HEK293 (cell line): ENCODE results near the gene CRIM1.

Source experiments
- CTCF ChIA-PET: fragments of 350-600 bp; formaldehyde crosslinking; extraction: SDS; loops from one replicate; lab custom pipeline; 2021; ENCODE audit warnings: antibody characterized with exemption; lab: Yijun Ruan, JAX
- POLR2A ChIA-PET: fragments of 300-600 bp; formaldehyde crosslinking; extraction: SDS; loops from one replicate; lab custom pipeline; 2020; ENCODE audit warnings: antibody characterized with exemption, inconsistent platforms; lab: Yijun Ruan, JAX
- H3K27ac ChIP-seq: fragments of 200-500 bp; sonication (Bioruptor generic); 2 replicates; pipeline ENCODE4 v1.5.1; 2014; ENCODE audit warnings: low read depth, low read length, control low read depth, inconsistent platforms; ENCODE audit errors: extremely low read depth
- H3K36me3 ChIP-seq, 2 experiments: fragments of 200-500 bp in 1 of 2; sonication (Bioruptor generic) in 1 of 2; 1 replicate in 1 of 2; 2 replicates in 1 of 2; pipeline ENCODE4 v1.5.1; 2014 to 2017; ENCODE audit warnings: inconsistent platforms in 2 of 2, low read length in 2 of 2; ENCODE audit not compliant: control insufficient read depth in 2 of 2, insufficient read depth in 1 of 2
- H3K4me1 ChIP-seq: fragments of 200-500 bp; sonication (Bioruptor generic); 2 replicates; pipeline ENCODE4 v1.5.1; 2014; ENCODE audit warnings: mild to moderate bottlenecking, low read length, inconsistent platforms; ENCODE audit not compliant: control insufficient read depth, insufficient read depth
- H3K4me3 ChIP-seq: 2 replicates; pipeline ENCODE4 v1.5.1; 2011; ENCODE audit warnings: low read depth, mild to moderate bottlenecking, control low read depth, low read length, moderate library complexity
- H3K9me3 ChIP-seq: fragments of 200-500 bp; sonication (Bioruptor generic); 2 replicates; pipeline ENCODE4 v1.5.1; 2014; ENCODE audit warnings: low read depth, low read length, inconsistent platforms; ENCODE audit not compliant: control insufficient read depth, insufficient read depth
- PRDM6 ChIP-seq: fragments of 450-650 bp; formaldehyde crosslinking; IDR thresholded peaks from 2 replicates; pipeline ENCODE4 v1.5.1; 2017; ENCODE audit warnings: missing biosample characterization, missing genetic modification characterization
- ZNF114 ChIP-seq: fragments of 450-650 bp; formaldehyde crosslinking; IDR thresholded peaks from 2 replicates; pipeline ENCODE4 v1.5.0; 2017; ENCODE audit warnings: missing biosample characterization, missing genetic modification characterization
- ZNF211 ChIP-seq: fragments of 450-650 bp; formaldehyde crosslinking; IDR thresholded peaks from 2 replicates; pipeline ENCODE4 v1.5.1; 2016; ENCODE audit warnings: low read depth, missing biosample characterization, missing genetic modification characterization
- ZNF223 ChIP-seq: fragments of 450-650 bp; formaldehyde crosslinking; IDR thresholded peaks from 2 replicates; pipeline ENCODE4 v1.5.1; 2016; ENCODE audit warnings: missing biosample characterization, missing genetic modification characterization
- ZNF292 ChIP-seq: fragments of 450-650 bp; formaldehyde crosslinking; IDR thresholded peaks from 2 replicates; pipeline ENCODE4 v1.5.1; 2016; ENCODE audit warnings: low read depth, missing biosample characterization, missing genetic modification characterization, borderline replicate concordance
- ZNF302 ChIP-seq: fragments of 450-650 bp; formaldehyde crosslinking; IDR thresholded peaks from 2 replicates; pipeline ENCODE4 v1.5.1; 2016; ENCODE audit warnings: missing biosample characterization, missing genetic modification characterization, low read depth
- ZNF513 ChIP-seq: fragments of 450-650 bp; IDR thresholded peaks from 2 replicates; pipeline ENCODE4 v1.5.1; 2018; ENCODE audit warnings: missing biosample characterization, missing genetic modification characterization
- ZNF518A ChIP-seq: fragments of 450-650 bp; formaldehyde crosslinking; conservative IDR thresholded peaks from 2 replicates; pipeline ENCODE4 v1.5.1; 2016; ENCODE audit warnings: low read depth, missing biosample characterization, missing genetic modification characterization
- ZNF596 ChIP-seq: fragments of 450-650 bp; IDR thresholded peaks from 2 replicates; pipeline ENCODE4 v1.5.0; 2018; ENCODE audit warnings: missing biosample characterization, mild to moderate bottlenecking, missing genetic modification characterization, moderate library complexity
- ZNF654 ChIP-seq: fragments of 450-650 bp; formaldehyde crosslinking; IDR thresholded peaks from 2 replicates; pipeline ENCODE4 v1.5.1; 2016; ENCODE audit warnings: low read depth, missing biosample characterization, missing genetic modification characterization
- TF ChIP-seq, protein P1 (sequence below): fragments of 450-650 bp; formaldehyde crosslinking; IDR thresholded peaks from 2 replicates; pipeline ENCODE4 v1.5.1; 2016; ENCODE audit warnings: missing biosample characterization, missing genetic modification characterization

The CRIM1 gene

DNA sequence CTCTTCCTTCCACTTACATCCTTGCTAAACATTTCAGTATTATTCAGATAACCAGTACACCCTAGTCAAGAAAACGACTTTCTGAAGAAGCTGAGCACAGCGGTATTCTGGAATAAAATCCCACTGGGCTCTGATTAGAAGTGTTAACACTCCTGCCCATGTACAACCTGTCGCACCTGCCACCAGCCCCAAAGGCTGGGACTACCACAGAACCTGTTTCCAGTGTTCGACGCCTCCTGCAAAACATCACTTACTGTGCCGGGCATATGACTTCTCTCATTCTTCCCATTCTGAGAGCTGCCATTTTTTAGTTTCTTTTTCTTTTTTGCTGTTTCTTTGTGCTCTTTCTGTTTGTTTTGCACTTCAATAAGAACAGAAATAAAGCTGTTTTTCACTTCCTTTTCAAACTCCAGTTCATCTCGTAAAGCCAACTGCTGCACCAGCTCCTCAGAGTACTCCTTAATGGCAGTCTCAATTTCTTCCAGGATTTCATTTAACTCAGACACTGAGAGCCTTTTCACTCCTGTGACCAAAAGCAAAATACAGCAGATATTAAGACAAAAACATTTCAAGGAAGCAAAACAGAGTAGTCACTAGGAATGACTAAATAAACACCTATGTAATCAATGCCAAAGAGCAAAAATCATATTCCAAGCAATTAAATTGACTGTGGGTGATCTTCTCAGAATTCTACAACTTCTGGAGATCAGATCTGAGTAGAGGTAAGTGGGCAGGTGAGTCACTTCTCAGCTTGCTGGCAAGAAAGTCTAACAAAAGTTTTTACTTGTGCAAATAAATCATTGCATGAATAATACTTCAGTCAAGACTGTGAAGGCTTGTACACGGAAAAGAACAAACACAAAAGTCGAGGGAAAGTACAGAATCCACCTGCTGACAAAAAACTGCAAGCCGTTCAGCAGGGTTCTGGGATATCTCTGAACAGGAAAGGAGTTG, 223.0 kb downstream of the CRIM1 start (continued):
- TF ChIP-seq ZNF518A: no peak
- TF ChIP-seq, protein P1, sequence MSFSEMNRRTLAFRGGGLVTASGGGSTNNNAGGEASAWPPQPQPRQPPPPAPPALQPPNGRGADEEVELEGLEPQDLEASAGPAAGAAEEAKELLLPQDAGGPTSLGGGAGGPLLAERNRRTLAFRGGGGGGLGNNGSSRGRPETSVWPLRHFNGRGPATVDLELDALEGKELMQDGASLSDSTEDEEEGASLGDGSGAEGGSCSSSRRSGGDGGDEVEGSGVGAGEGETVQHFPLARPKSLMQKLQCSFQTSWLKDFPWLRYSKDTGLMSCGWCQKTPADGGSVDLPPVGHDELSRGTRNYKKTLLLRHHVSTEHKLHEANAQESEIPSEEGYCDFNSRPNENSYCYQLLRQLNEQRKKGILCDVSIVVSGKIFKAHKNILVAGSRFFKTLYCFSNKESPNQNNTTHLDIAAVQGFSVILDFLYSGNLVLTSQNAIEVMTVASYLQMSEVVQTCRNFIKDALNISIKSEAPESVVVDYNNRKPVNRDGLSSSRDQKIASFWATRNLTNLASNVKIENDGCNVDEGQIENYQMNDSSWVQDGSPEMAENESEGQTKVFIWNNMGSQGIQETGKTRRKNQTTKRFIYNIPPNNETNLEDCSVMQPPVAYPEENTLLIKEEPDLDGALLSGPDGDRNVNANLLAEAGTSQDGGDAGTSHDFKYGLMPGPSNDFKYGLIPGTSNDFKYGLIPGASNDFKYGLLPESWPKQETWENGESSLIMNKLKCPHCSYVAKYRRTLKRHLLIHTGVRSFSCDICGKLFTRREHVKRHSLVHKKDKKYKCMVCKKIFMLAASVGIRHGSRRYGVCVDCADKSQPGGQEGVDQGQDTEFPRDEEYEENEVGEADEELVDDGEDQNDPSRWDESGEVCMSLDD (tag by site-specific recombination): no peak
- TF ChIP-seq ZNF292 (tag by site-specific recombination): no peak
- no peak for TF ChIP-seq ZNF211 (tag by site-specific recombination)

DNA sequence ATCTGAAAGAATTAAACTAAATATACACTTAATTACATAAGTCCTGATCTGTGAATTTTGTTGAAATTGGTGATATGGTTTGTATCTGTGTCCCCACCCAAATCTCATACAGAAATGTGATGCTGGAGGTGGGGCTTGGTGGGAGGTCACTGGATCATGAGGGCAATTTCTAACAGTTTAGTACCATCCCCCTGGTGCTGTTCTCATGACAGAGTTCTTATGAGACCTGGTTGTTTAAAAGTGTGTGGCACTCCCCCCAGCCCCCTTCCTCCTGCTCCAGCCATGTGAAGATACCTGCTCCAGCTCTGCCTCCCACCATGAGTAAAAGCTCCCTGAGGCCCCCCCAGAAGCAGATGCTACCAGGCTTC, 223.7 kb downstream of the CRIM1 start:
- Histone ChIP-seq H3K9me3 (no peaks in the 10 kb centered on the region), H3K36me3 (peaks cover 53 to 86% of the 10 kb centered on the region in 2 experiments), H3K4me3 (no peak overlapping the region), H3K4me1 (no peaks in the 10 kb centered on the region), H3K27ac (no peak overlapping the region)
- CTCF ChIA-PET: no interaction called here
- TF ChIP-seq ZNF513 (tag by site-specific recombination) (no peak), ZNF223 (tag by site-specific recombination) (no peak), ZNF596 (tag by site-specific recombination) (no peak), ZNF302 (no peak), PRDM6 (tag by site-specific recombination) (no peak), ZNF654 (tag by site-specific recombination) (no peak), ZNF114 (tag by site-specific recombination) (no peak)
- POLR2A ChIA-PET: no interaction called here
